Stimulated activated CD8-positive, alpha-beta memory T cell treated with anti-CD3 and anti-CD28 coated beads, Interleukin-4, amount 100 ng/mL, for 48 hours (primary cell): ENCODE results near the gene TACC2.

ENCODE experiments used
- DNase-seq: peaks from one replicate; pipeline ENCODE4 v3.0.0-alpha.2; 2020

TACC2 gene

GRCh38 chr10:122172361-122173008, 183.5 kb downstream of the TACC2 start:
- DNase-seq, result no peak

GRCh38 chr10:122173337-122173736, 184.4 kb downstream of the TACC2 start:
- DNase-seq, result no peak

GRCh38 chr10:122173766-122174435, 184.9 kb downstream of the TACC2 start:
- no peak for DNase-seq

- DNase-seq, result no peak
Measured at GRCh38 chr10:122176232-122177213, 187.6 kb downstream of the TACC2 start.

GRCh38 chr10:122178655-122179054, 189.7 kb downstream of the TACC2 start:
- no peak for DNase-seq

GRCh38 chr10:122181041-122181732, 192.2 kb downstream of the TACC2 start:
- DNase-seq, result no peak

DNA sequence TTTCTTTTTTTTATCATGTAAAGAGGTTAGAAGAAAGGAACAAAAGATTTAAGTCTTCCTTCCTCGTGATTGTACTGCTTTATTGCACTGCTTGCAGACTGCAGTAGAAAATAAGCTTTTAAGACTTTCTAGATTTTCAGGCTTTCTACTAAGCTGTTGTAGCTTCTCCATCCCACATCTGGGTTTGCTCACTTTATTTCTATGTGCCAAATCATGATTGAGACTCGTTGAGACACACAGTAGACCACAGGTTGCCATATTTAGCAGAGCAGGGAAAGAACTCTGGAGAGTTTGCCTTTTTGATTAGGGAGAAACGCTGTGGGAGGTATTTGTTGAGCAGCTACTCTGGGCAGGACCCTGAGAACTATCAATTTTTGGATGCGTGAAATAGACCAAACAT, 192.9 kb downstream of the TACC2 start:
- no peak for DNase-seq

GRCh38 chr10:122182308-122182707, 193.3 kb downstream of the TACC2 start:
- no peak for DNase-seq

GRCh38 chr10:122184254-122184653, 195.3 kb downstream of the TACC2 start:
- no peak for DNase-seq

DNA sequence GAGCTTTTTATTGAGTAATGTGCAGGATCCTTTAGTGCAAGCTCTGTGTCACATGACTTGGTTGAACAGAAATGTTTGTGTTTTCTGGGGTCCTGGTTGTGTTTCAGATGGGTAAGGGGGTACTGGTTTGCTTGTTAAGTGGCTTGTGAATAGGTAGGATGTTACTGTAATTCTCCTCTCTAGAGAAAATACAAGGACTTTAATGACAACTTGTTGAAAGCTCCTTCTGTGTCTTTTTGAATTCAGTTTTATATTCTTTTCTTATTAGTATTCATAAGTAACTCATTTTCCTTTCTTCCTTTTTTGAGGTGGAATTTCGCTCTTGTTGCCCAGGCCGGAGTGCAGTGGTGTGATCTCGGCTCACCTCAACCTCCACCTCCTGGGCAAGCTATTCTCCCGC, 196.7 kb downstream of the TACC2 start:
- no peak for DNase-seq

DNA sequence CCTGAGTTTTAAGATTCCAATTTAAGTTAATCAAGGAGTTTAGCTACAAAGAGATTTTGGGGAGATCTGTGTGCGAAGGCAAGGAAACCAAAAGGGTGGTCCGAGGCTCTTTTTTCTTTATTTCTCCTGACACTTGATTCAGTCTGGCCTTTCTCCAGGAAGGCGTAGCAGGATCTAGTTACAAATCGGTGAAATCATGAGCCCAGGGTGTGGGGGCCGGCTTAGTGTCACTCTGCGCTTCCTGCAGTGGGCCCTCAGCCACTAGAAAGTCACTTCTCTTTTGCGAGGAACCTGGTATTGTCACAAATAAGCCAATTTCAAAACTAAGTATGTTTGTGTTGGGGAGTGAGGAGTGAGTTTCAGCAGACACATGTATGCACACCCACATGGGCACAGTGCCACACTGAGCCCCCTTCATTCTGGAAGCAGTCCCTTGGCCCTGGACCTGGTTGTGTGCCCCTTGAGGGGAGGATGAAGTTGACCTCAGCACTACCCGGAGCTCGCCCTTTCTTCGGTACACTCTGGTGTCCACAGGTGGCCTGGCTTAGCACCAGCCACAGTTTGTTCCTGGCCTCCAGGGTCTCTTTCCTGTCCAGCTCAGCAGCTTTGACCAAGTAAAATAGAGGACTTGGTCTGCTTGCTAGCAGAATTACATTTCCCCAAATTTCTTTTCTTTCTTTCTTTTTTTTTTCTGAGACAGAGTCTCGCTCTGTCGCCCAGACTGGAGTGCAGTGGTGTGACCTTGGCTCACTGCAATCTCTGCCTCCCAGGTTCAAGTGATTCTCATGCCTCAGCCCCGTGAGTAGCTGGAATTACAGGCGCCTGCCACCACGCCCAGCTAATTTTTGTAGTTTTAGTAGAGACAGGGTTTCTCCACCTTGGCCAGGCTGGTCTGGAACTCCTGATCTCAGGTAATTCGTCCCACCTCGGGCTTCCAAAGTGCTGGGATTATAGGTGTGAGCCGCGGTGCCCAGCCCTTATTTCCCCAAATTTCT, 198.2 kb downstream of the TACC2 start:
- DNase-seq, result no peak

DNA sequence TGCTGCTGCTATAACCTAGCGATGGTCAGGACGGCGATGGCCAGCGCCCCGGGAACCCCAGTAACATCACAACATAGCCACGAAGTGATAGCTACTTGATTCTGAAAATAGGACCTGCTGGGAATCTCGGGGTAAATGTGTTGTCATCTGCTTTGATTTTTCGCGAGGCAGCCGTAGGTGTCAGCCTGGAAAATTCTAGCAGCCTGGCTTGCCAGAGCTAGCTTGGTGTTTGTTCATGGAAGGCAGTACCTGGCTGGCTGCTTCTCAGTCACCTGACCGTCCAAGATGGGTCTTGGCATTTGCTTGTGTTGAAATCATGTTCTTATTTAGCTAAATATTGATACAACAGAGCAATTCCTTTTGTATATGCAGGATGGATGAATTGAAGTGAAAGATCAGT, 199.7 kb downstream of the TACC2 start:
- DNase-seq, result no peak

DNA sequence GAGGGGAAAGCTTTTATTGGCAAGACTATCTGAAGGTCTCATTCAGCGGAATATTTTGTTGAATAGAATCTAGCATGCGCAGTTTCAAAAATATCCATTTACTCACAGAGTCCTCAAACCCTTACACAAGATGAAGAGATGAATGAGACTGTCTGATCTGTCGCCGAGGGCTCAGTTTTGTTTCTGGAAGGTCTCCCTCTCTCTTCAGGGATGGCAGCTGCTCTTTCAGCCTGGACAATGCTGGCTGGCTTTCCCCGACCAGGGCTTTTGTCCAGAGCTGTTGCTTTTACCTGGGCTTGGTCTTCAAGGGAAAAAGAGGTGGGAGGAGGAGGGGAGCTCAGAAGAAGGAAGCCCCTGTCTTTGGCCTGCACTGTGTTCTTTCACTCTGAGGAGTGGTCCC, 200.2 kb downstream of the TACC2 start:
- DNase-seq, result no peak

DNA sequence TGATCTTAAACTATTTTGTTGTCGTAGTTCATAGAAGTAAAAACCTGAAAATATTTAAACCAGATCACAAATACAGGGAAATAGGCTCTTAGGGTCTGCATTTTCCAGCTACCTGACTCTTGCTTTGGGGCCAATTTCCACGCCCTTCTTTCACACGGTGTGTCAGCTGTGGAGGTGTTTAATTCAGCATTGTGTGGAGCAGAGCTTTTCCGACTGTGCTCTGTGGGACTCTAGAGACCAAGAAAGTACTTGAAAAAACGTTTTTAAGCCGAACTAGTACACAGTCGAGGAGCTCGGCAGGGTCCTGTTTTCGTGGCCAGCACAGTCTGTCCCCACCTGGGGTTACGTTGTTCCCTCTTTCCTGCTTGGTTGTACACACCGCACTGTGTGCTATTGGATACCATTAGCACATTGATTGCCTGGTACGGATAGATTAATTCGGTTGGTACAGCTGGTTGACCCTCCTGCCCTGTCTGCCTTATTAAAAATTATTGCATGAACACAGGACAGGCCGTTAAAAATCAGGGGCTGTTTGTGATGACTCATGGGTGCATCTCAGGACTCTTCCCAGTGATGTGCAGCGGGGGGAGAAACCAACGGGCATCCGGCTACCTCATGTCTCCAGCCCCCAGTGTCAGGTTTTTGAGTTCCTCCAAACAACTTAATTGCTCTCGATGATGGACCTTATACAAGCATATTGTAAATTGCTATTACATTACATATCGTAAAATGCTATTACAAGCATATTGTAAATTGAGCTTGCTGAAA, 201.4 kb downstream of the TACC2 start:
- DNase-seq, result no peak

DNA sequence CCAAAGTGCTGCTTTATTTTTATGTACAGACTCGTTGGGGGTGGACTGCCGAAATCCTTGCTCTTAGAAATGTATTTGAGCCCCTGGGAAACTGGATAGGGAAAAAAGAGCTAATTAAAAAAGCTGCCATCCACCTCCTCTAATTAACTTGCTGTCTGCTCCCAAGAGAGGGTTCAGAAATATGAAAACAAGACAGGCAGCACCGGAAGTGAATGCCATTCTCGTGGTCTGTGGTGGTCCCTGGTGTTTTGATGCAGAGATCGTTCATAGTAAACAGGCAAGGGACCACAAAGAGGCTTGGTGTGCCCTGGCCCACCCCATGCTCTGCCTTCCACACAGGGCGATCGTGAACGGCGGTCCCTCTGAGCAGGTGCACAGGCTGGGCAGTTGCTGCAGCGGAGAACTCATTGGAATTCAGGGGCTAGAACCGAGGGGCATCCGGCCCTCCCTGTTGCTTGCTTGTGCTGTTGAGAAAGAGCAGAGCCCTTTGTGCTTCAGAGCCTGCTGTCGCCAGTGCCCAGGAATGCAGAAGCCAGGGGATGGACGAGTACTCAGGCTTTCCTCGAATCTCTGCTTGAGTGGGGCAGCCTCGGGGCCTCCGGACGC, 203.1 kb downstream of the TACC2 start:
- no peak for DNase-seq

GRCh38 chr10:122194251-122194650, 205.3 kb downstream of the TACC2 start:
- DNase-seq, result no peak

DNA sequence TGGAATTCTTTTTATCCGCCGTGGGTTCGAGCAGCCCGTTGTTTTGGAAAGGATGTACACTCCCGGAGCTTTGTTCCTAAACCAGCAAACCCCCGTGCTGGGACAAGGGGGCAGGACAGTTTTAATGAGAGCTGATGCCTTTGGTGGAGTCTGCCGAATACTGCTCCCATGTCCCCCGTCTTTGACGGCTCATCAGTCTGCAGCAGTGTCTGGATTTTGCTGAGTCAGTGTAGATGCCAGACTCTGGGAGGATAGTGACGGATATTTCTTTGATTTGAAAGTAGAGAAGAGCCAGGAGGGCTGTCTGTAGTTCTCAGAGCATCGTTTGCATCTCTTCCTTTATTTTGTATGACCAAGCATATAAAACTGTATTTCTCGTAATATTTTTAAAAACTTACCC, 207.3 kb downstream of the TACC2 start:
- no peak for DNase-seq

- DNase-seq, result no peak
Measured at GRCh38 chr10:122197611-122198222, 208.8 kb downstream of the TACC2 start.

DNA sequence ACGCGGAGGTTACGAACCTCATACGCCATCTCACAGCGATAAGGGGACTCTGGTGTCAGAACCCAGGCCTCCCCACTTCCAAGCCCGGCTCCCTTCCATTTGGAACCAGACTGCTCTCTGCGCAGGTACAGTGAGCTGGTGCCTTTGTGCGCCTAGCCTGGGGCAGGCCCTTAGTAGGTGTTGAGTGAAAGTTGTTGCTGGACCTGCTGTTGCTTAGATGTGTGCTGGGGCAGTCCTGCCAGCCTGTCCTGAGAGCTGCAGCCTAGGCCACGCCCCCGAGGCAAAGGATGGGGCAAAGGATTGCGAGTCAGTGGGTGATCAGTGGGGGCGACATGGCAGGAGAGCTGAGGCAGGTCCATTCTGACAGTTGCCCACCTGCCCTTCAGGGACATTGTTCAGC, 209.7 kb downstream of the TACC2 start:
- DNase-seq, result no peak

DNA sequence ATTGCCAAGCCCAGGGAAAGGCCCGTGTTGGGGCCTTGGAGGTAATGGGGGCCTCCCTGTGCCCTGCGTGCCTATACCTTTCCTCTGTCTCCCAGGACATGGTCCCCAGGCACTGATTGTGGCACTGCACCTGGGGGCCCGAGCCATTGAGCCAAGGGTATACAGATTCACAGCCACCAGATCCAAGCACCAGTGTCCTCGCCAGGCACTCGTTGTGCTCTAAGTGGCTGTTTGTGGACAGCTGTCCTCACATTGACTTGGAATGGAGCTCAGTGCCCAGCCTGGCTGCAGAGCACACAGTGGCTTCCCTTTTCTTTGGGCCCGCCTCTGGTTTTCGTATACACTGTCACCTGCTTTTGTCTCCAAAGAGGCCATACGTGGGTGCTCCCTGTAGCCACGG, 210.1 kb downstream of the TACC2 start:
- no peak for DNase-seq
